CD4-positive, alpha-beta T cell treated with Interleukin-21 for 1 hour (primary cell): ENCODE data around the gene CHMP1A.
A peak's percentile ranks its signal among the peaks of the same experiment; 100 is the strongest.
"Not testable (repeated sequence)": the region's sequence is repeated elsewhere in the genome, so short reads cannot be mapped to it uniquely, and the experiment has no call there.

ENCODE experiments used
- DNase-seq: peaks from one replicate; pipeline ENCODE4 v3.0.0-alpha.2; 2020

Gene CHMP1A

GRCh38 chr16:89691986-89692569, 34.6 kb upstream of the CHMP1A start:
- DNase-seq: no peak

DNA sequence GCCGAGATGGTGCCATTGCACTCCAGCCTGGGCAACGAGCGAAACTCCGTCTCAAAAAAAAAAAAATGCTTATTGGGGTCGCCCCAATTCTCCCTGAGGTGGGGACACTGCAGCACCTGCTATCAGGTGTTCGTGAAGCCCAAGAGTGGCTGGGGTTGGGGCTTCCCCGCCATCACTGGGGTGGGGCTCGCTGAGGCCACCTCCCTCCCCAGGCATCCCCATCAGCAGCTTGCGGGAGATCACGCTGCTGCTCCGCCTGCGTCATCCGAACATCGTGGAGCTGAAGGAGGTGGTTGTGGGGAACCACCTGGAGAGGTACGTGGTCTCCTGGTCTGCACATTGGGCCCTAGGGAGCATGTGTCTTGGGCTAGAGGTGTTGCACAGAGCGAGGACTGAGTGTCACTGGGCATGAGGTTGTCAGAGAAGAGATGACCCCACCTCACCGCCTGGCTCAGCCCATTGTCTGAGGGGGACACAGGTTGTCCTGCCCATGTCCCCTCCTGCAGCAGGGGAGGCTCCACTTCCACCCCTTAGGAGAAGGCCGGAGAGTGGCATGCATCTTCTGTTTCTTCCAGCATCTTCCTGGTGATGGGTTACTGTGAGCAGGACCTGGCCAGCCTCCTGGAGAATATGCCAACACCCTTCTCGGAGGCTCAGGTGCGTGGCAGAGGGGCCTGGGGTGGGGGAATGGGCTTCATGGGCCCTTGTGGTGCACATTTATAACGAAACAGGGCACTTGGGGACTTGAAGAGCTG, 33.9 kb upstream of the CHMP1A start:
- no peak for DNase-seq

GRCh38 chr16:89690392-89690901, 32.9 kb upstream of the CHMP1A start:
- DNase-seq: no peak

DNA sequence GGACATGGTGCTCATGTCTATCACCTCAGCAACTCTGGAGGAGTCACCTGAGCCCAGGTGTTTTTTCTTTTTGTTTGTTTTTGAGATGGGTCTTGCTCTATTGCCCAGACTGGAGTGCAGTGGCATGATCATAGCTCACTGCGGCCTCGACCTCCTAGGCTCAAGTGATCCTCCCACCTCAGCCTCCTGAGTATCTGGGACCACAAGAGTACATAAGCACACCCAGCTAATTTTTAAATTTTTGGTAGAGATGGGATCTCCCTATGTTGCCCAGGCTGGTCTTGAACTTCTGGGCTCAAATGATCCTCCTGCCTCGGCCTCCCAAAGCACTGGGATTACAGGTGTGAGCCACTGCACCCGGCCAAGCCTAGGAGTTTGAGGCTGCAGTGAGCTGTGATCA, 32.1 kb upstream of the CHMP1A start:
- DNase-seq: not testable (repeated sequence)

DNA sequence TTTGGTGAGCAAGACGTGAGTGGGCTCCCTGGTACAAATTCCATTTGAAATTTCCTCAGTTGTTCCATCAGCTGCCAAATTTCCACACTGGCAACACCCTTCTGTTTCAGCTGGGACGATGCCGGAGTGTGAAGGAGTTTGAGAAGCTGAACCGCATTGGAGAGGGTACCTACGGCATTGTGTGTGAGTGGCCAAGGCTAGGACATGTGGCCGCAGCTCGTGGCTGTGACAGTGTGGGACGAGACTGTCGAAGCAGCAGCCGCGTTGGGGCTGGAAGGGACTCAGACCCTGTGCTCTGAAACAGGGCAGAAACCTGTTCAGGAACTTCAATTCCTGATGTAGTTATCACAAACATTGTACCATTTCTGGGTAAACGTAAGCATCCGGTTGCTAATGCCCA, 31.6 kb upstream of the CHMP1A start:
- DNase-seq: no peak

DNA sequence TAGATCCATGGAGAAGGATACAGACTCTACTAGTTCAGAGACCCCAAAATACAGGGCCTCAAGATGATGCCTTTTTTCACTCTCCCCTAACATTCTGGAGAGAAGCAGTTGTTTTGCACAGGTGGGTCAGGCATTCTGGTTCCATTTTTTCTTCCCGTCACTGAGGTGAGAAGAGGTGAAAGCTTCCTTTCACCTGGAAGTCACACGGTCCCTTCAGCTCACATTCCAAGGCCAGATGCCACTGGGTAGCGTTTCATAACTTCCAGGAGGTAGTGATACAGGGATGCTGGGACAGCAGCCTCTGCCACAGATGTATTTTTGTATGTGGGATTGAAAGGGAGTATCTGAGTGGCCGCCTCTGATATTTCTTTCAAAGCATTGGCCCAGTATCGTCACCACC, 30.9 kb upstream of the CHMP1A start:
- DNase-seq: no peak

DNA sequence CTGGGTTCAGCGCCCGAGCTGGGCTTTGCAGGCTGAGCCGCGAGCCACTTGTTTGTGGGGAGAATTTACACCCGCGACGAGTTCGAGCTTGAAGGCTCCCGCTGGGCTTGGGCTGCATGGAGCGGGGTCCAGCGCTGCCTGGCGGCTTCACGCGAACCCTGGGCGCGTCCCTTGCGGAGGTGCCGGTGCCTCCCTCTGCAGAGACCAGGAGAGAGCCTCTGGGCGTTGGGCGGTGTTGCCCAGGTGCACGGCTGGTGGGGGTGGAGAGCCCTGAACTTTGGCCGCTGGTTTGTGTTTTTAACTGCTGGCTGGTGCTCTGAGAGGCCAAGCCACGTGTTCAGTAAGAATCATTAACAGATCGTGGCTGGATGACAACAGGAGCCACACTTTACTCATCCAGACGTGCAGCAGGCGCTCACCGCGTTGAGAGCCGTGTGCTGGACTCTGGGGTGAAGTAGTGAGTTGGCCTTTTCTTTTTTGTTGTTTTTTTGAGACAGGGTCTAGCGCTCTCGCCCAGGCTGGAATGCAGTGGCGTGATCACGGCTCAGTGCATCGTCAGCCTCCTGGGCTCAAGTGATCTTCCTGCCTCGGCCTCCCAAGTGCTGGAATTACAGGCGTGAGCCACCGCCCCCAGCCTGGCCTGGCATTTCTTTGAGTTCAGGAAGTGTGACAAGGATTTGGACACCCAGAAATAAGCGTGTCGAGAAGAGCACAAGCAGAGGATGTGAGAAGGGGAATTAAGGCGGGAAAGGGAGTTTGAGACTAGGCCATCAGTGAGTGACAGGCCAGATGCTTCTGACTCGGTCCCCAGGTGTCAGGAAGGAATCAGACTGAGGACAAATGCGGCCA, 29.8 kb upstream of the CHMP1A start:
- no peak for DNase-seq

GRCh38 chr16:89686520-89687091, 29.1 kb upstream of the CHMP1A start, which contains the start of gene CDK10:
TSS of gene CDK10 (plus strand) at chr16:89686689. CDS start at chr16:89686711, 22 bp downstream.
- peak; percentile 89 for DNase-seq

DNA sequence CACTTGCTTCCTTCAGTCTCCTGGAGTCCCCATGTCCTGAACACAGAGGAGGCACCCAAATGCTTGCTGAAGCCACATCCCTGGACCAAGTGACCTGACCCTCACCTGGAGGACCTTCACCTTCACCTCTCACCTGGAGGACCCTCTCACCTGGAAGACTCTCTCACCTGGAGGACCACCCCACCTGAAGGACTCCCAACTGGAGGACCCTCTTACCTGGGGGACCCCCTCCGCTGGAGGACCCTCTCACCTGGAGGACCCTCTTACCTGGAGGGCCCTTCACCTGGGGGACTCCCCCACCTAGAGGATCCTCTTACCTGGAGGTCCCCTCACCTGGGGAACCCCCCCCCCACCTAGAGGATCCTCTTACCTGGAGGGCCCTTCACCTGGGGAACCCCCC, 28.4 kb upstream of the CHMP1A start:
- no peak for DNase-seq

DNA sequence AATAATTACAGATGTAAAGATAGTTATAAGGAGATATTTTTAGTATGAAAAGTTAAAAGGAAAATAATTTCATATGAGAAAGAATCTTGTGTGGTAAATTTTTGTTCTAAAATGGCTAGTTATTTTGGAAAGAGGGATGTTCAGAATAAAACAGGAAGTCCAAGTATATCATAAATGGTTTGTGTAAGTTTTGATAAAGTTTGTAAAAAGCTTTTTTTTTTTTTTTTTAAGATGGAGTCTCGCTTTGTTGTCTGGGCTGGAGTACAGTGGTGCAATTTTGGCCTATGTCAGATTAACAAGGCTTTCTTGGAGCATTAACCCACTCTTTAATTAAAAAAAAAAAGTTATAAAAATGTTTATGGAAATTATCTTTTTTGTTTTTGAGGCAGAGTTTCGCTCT, 20.8 kb upstream of the CHMP1A start:
- no peak for DNase-seq

DNA sequence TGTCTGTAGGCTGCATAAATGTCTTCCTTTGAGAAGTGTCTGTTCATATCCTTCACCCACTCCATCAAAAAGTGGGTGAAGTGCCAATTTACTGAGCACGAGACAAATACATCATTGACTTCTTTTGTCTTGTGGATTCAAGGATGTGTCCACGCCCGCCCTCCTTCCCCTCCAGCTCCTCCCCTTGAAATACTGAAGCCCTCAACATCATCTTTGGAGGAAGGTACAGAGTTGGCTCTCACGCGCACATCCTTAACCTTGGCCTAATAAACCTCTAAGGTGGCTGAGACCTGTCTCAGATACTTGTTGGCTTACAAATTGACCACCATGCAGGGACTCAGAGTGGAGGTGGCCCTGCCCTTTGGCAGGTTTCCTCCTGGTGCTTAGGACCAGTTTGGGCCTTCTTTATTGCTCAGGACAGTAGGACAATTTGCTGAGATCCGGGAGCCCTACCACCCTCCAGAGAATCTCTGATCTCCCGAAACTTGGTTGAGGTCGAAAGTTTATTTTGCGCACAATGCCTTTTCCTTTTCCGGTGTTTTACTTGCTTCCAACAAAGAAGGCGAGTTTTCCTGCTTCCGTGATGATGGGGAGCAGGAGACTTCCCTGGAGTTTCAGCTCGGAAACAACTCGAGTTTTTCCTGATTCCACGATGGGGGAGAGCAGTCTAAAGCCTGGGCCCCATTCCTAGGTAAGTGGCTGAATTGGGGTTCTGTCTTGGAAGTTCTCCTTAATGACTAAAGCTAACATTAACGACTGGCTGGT, 14.9 kb upstream of the CHMP1A start:
- DNase-seq: no peak

DNA sequence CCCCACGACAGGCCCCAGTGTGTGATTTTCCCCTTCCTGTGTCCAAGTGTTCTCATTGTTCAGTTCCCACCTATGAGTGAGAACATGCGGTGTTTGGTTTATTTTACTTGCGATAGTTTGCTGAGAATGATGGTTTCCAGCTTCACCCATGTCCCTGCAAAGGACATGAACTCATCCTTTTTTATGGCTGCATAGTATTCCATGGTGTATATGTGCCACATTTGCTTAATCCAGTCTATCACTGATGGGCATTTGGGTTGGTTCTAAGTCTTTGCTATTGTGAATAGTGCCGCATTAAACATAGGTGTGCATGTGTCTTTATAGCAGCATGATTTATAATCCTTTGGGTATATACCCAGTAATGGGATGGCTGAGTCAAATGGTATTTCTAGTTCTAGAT, 14.1 kb upstream of the CHMP1A start:
- not testable (repeated sequence) for DNase-seq

DNA sequence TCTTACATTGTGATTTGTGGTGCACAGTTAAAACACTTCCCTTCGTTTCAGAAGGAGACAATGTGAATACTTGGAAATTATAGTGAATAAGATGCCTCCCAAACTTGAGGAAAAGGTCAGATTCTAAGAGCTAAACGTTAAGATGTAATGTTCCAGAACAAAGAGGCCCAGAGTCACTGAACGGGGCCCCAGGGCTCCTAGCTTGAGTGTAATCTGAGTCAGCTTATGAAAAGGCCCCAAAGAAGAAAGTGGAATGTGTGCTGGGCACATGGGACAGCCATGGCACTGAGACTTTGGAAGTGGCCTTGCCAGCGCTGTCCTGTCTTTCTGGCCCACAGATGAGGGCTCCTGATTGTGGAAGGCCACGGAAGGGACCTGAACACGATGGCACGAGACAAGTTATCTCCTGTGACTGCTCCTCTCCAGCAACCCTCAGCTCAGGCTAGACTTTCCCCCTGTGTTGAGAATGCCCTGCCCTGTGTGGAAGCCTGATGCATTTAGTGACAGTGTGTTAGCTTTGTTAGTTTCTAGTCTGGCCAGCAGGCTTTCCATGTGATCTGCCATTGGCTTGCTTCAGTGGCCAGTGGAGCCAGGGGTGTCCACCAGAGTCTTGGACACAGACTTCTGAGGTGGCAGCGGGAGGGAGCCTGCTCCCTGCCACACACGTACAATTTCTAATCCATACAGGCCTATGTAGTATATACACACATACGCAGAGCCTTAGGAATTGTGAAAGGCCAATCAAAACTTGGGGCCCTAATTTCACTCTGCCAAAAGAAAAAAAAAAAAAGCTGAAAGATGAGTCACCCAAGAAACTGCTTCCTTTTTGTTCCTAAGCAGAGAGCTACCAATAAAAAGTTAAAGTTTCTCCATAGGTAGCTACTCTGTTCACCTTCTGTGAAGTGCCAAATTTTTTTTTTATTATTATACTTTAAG, 13.3 kb upstream of the CHMP1A start:
- no peak for DNase-seq

DNA sequence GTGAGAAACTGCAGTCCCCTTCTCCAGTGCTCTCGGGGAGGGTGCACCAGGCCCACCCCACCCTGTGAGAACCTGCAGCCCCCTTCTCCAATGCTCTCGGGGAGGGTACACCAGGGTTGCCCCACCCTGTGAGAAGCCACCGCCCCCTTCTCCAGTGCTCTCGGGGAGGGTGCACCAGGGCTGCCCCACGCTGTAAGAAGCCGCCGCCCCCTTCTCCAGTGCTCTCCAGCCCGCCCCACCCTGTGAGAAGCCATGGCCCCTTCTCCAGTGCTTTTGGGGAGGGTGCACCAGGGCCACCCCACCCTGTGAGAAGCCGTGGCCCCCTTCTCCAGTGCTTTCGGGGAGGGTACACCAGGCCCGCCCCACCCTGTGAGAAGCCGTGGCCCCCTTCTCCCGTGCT, 12.2 kb upstream of the CHMP1A start:
- DNase-seq: no peak

DNA sequence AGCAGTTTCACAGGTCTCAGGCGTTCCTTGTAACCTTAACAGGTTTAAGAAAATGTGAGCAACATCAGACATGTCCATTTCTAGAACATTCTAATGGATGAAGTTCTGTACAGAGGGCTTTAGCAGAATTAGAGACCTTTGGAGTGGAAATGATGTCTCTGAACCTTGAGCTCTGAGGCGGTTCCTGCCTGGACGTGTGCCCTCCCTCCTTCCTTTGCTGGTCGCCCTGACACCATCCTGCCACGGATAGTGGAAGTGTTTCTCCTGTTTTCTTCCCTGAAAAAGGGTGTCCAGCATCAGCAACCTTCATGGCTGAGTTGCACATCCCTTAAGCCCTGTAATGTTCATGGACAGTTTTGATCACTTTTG, 11.3 kb upstream of the CHMP1A start:
- DNase-seq: no peak

GRCh38 chr16:89667633-89668032, 10.1 kb upstream of the CHMP1A start:
- DNase-seq: no peak

- not testable (repeated sequence) for DNase-seq
Observed at GRCh38 chr16:89667000-89667399, 9.5 kb upstream of the CHMP1A start.

- not testable (repeated sequence) for DNase-seq
Observed at GRCh38 chr16:89664238-89664637, 6.7 kb upstream of the CHMP1A start.

GRCh38 chr16:89661215-89661614, 3.7 kb upstream of the CHMP1A start:
- no peak for DNase-seq

DNA sequence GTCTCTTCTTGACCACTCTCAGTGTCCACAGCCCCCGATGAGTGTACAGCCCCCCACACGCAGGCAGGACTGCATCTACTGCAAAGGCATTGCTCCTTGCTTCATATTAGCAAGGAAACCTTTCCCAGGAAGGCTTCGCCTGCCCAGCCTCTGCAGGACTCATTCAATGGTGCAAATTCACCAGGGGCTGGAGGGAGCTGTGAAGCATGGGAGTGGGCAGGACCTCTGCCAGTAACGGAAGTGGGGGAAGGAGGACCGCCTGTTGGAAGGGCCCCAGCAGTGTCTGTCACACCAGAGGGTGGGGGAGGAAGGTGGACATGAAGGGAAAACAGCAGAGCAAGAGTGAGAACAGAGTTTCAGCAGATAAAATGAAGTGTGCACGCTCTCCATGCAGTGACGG, 2.6 kb upstream of the CHMP1A start:
- no peak for DNase-seq

DNA sequence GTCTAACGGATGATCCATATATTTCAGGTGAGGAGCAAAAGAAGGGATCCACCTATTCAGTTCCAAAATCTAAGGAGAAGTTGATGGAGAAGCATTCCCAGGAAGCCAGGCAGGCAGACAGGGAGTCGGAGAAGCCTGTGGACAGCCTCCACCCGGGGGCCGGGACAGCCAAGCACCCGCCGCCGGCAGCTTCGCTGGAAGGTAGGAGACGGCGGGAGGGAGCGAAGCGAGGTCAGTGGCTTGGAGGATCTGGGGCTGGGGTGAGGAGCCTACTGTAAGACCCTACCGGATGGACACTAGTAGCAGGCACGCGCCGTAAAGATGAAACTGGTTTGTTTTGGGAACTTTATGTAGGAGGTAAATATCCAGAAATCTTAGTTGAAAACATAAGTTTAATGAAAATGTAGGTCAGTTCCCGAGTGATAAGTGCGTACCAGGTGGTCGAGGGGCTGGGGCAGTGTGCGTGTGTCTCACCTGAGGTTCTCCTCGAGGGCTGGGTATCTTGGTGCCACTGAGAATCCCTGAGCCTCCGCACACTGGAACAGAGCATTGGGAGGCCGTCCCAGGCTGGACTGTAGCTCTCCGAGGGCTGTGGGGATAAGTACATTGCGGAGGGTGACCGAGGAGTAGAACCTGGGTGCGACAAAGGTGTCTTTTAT, 842 bp upstream of the CHMP1A start:
- no peak for DNase-seq
